HFFc6 (cell line): ENCODE measurements around the gene SPATA32. TPM values are rescaled to one million over a fixed set of nuclear protein-coding genes. Genes with fewer than 3 reads are reported as not detected.
"Not testable (repeated sequence)": the region's sequence is repeated elsewhere in the genome, so short reads cannot be mapped to it uniquely, and the experiment has no call there.

Experiments used
- DNase-seq: peaks from one replicate; pipeline ENCODE4 v3.0.0-alpha.2; 2018
- H3K27ac Mint-ChIP-seq: 2 replicates; pipeline ENCODE4 v1.8.0; 2020; ENCODE audit warnings: mild to moderate bottlenecking, mixed read lengths
- H3K27me3 Mint-ChIP-seq: 2 replicates; pipeline ENCODE4 v1.8.0; 2021; ENCODE audit warnings: mild to moderate bottlenecking, moderate library complexity, mixed read lengths; ENCODE audit not compliant: insufficient read depth
- H3K36me3 Mint-ChIP-seq: 2 replicates; pipeline ENCODE4 v1.8.0; 2021; ENCODE audit warnings: low read depth, mixed read lengths
- H3K4me1 Mint-ChIP-seq: 2 replicates; pipeline ENCODE4 v1.8.0; 2020; ENCODE audit warnings: low read depth, mixed read lengths
- H3K4me3 Mint-ChIP-seq: 2 replicates; pipeline ENCODE4 v1.8.0; 2020; ENCODE audit warnings: mild to moderate bottlenecking, moderate library complexity, mixed read lengths
- H3K9me3 Mint-ChIP-seq: 2 replicates; pipeline ENCODE4 v1.8.0; 2020; ENCODE audit warnings: mild to moderate bottlenecking, mixed read lengths
- total RNA-seq, 6 experiments: library from RNA; stranded (reverse); fragmentation: NEBNext Ultra II Directional; extraction: Animal tissue kit (Norgen Biotek cat#: 25700); gene quantifications; 2 replicates in 1 of 6; 3 replicates in 5 of 6; pipeline ENCODE4 v1.2.3, GENCODE V29; 2021
- TF ChIP-seq, protein P1 (sequence below): fragments of 200-600 bp; sonication (generic); IDR thresholded peaks from 2 replicates; pipeline ENCODE4 v1.5.0; 2021; ENCODE audit warnings: antibody characterized with exemption, mild to moderate bottlenecking

The SPATA32 gene
- total RNA-seq, 6 experiments from 2014 or later, result 0.11 TPM; not detected in 5

DNA sequence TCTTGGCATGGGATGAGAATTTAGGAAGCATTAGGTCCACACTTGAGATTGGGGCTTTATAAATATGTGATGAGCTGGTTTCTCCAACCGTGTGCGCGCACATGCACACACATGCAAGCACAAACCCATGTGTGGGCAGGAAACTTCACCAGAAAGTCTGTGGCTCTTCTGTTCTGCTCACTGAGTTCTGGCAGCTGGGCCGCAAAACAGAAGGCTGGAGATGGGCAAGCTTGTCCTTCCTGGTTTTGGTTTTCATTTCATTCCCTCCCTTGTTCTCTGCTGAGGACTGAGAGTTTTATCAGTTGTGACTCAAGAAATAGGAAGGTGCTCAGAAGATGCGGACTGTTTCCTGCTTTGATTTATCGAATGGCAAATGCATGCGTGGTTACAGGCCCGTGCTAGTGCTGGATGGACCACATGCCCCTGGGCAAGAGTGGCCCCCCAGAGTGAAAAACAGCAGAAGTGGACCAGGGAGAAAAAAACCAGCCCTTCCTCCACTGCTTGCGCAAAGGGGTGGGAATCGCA lies 40.8 kb upstream of the SPATA32 start:
- Mint-ChIP-seq H3K27ac (peak overlapping the region; percentile 92), H3K4me1 (peaks cover 75% of the 10 kb centered on the region), H3K9me3 (no peaks in the 10 kb centered on the region), H3K27me3 (no peaks in the 10 kb centered on the region), H3K36me3 (peaks cover 20% of the 10 kb centered on the region; the same call in 1 of the 2 replicates), H3K4me3 (peak overlapping the region; percentile 74)
- TF ChIP-seq, protein P1, sequence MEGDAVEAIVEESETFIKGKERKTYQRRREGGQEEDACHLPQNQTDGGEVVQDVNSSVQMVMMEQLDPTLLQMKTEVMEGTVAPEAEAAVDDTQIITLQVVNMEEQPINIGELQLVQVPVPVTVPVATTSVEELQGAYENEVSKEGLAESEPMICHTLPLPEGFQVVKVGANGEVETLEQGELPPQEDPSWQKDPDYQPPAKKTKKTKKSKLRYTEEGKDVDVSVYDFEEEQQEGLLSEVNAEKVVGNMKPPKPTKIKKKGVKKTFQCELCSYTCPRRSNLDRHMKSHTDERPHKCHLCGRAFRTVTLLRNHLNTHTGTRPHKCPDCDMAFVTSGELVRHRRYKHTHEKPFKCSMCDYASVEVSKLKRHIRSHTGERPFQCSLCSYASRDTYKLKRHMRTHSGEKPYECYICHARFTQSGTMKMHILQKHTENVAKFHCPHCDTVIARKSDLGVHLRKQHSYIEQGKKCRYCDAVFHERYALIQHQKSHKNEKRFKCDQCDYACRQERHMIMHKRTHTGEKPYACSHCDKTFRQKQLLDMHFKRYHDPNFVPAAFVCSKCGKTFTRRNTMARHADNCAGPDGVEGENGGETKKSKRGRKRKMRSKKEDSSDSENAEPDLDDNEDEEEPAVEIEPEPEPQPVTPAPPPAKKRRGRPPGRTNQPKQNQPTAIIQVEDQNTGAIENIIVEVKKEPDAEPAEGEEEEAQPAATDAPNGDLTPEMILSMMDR, result no peak
- DNase-seq, result peak; percentile 71

DNA sequence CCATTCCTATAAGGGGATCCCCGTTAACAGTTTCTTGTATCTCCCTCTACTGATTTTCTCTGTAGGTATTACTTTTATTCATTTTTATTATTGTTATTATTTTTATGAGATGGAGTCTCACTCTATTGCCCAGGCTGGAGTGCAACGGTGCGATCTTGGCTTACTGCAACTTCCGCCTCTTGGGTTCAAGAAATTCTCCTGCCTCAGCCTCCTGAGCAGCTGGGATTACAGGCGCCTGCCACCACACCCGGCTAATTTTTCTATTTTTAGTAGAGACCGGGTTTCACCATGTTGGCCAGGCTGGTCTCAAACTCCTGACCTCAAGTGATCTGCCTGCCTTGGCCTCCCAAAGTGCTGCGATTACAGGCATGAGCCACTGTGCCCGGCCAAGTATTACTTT lies 40.3 kb upstream of the SPATA32 start:
- peaks cover 74% of the 10 kb centered on the region for H3K4me1 Mint-ChIP-seq

DNA sequence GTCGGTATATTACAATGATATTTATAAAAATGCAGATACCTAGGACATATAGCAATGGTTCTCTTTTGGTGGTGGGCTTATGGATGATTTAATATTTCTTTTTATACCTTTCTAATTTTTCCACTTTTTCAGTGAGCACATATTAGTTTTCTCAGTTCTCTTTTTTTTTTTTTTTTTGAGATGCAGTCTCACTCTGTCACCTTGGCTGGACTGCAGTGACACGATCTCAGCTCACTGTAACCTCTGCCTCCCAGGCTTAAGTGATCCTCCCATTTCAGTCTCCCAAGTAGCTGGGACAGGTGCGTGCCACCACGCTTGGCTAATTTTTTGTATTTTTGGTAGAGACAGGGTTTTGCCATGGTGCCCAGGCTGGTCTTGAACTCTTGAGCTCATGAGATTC lies 39.8 kb upstream of the SPATA32 start:
- Mint-ChIP-seq H3K27me3 (no peaks in the 10 kb centered on the region), H3K36me3 (peaks cover 28% of the 10 kb centered on the region), H3K27ac (no peak overlapping the region; the same call in 1 of the 2 replicates), H3K4me3 (no peak overlapping the region), H3K9me3 (no peaks in the 10 kb centered on the region), H3K4me1 (peaks cover 74% of the 10 kb centered on the region)
- DNase-seq, result no peak
- TF ChIP-seq, protein P1, result no peak

More for the DNA sequence above, 40.3 kb upstream of the SPATA32 start:
- not testable (repeated sequence) for H3K9me3 Mint-ChIP-seq, DNase-seq, H3K27me3 Mint-ChIP-seq
- H3K27ac Mint-ChIP-seq, result peak overlapping the region; percentile 92
- peaks cover 22% of the 10 kb centered on the region for H3K36me3 Mint-ChIP-seq
- peak overlapping the region; percentile 74 for H3K4me3 Mint-ChIP-seq

DNA sequence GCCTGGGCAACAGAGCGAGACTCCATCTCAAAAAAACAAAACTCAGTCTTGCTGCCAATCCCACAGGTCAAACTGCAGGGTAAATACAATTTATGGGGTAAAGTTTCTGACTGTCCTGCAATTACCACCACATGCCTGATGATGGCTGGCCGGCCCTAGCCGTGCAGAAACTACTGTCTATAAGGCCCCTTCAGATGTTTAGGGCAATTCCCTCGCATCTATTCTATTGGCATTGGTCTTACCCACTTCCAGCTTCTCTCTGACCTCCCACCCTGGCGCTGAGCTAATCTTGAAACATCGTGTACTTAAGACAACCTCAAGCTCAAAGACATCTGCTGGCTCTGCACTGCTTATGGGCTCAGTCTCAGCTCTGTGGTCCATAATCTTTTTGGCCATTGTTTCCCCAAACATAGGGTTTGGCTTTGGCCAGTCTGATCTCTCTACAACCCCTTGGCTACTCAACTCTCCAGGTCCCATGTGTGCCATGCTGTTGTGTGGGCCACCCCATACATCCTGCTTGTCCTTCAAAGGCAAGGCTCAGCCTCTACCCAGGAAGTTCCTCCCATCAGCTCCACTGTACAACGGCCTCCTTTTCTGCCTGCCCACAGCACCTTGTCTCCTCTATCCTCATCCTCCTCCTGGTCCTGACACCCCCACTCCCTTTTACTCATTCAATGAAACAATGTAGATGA lies 38.3 kb upstream of the SPATA32 start:
- peak overlapping the region; percentile 1; the same call in 1 of the 2 replicates for H3K27ac Mint-ChIP-seq
- no peaks in the 10 kb centered on the region; the same call in 1 of the 2 replicates for H3K27me3 Mint-ChIP-seq
- H3K9me3 Mint-ChIP-seq, result no peaks in the 10 kb centered on the region
- peaks cover 34% of the 10 kb centered on the region for H3K36me3 Mint-ChIP-seq
- peaks cover 75% of the 10 kb centered on the region for H3K4me1 Mint-ChIP-seq
- DNase-seq, result no peak
- TF ChIP-seq, protein P1, result no peak
- no peak overlapping the region for H3K4me3 Mint-ChIP-seq

DNA sequence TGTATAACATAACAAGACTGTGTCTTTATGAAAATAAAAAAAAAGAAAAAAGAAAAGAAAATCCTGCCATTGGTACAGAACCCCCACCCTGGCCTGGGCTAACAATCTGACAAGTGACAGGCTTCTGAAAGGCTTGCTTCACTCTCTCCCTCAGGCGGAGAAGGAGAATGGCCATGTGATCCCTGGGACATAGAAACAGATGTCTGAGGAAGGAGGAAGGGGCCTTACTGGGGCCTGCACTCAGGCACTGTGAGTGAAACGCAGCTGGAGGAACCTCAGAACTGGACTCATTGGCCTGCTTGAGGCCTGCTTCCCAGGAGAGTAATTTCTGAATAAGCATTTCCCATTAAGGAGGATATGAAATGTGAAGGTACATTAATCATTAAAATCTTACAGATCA lies 37.5 kb upstream of the SPATA32 start:
- Mint-ChIP-seq H3K36me3 (peaks cover 30% of the 10 kb centered on the region), H3K27me3 (no peaks in the 10 kb centered on the region; the same call in 1 of the 2 replicates), H3K4me1 (peaks cover 77% of the 10 kb centered on the region), H3K4me3 (no peak overlapping the region), H3K27ac (peak overlapping the region; percentile 51), H3K9me3 (no peaks in the 10 kb centered on the region)
- no peak for DNase-seq
- TF ChIP-seq, protein P1, result no peak
